Right ventricle myocardium superior (tissue), 1 donor: ENCODE data around the gene PODN. TPM values are rescaled to one million over a fixed set of nuclear protein-coding genes. Genes with fewer than 3 reads are reported as not detected.

Experiments
- total RNA-seq: library from RNA; stranded (reverse); fragmentation: NEBNext Ultra II Directional; extraction: Animal tissue kit (Norgen Biotek cat#: 25700); gene quantifications from one replicate; pipeline ENCODE4 v1.2.1, GENCODE V29; 2021
- donor health status: DM: no; HTN: yes; CAD: no; lungs with severe emphysema.

The PODN gene
- total RNA-seq, 1 donor from 2014 or later, result 30.1 TPM

Other genes with a start within 250 kb of the PODN start
- not detected for gene ZYG11A, start 219.5 kb upstream of the PODN start, total RNA-seq
- 147 TPM for gene ECHDC2, start 140.5 kb upstream of the PODN start, total RNA-seq
- gene SCP2, start 134.9 kb upstream of the PODN start, total RNA-seq, result 155 TPM
- 0.08 TPM for gene SLC1A7, start 80.4 kb downstream of the PODN start, total RNA-seq
- gene CPT2, start 134.6 kb downstream of the PODN start, total RNA-seq, result 39.3 TPM
- 58.3 TPM for gene CZIB, start 158.4 kb downstream of the PODN start, total RNA-seq
- 24.3 TPM for gene MAGOH, start 176.3 kb downstream of the PODN start, total RNA-seq